Measurements from ENCODE around the gene FTL.

FTL gene

DNA sequence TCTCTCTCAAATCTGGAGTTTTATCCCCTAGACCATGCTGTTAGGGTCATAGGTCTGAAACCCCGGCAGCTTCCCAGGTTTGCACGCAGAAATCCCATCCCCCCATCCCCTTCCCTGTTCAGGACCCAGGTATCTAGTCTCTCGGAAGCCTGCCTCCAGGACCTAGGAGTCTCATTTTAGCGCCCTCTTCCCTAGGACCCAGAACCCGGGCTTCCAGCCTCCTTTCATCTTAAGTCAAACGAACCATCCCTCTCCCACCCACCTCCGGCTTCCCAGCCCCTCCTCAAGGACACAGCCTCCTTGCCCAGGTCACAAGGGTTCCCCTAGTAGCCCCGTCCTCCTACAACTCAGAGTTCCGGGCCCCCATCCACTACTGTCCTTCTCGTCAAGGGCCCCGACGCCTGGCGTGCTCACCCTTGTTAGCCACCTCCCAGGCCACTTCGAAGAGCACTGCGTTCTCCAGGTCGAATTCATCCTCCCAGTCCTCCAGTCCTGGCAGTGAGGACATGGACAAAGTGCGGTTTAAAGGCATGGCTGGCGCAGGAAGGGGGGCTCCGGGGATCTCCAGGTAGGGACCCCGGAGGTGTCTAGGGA, 27.6 kb downstream of the FTL start:
- no peak for DNase-seq (ENCODE audit: low read depth in 1 of 2, low spot score in 1 of 2)
- in situ Hi-C loops (cut with HindIII; ENCODE audit: low pct_unique_long_range_greater_than_20kb, low sequenced_read_pairs): no loop called here
- no peak for TF ChIP-seq JUND (IDR thresholded peaks at IDR 0.05; ENCODE audit: low read depth)

GRCh38 chr19:48993175-48994034, 28.3 kb downstream of the FTL start, which contains the start of the genes GYS1 and RUVBL2:
TSS of gene GYS1 (minus strand) at chr19:48993309. CDS start at chr19:48993112, 197 bp downstream.
TSS of gene RUVBL2 (plus strand) at chr19:48993887. CDS start at chr19:48993912, 25 bp downstream.
- TF ChIP-seq JUND (IDR thresholded peaks at IDR 0.05; ENCODE audit: low read depth): no peak
- peak; percentile 92 to 99 for DNase-seq (ENCODE audit: low read depth in 1 of 2, low spot score in 1 of 2)
- in situ Hi-C loops (cut with HindIII; ENCODE audit: low pct_unique_long_range_greater_than_20kb, low sequenced_read_pairs): no loop called here

GRCh38 chr19:48994035-48994386, 28.9 kb downstream of the FTL start:
- no peak for DNase-seq (ENCODE audit: low read depth in 1 of 2, low spot score in 1 of 2)
- in situ Hi-C loops (cut with HindIII; ENCODE audit: low pct_unique_long_range_greater_than_20kb, low sequenced_read_pairs): no loop called here

DNA sequence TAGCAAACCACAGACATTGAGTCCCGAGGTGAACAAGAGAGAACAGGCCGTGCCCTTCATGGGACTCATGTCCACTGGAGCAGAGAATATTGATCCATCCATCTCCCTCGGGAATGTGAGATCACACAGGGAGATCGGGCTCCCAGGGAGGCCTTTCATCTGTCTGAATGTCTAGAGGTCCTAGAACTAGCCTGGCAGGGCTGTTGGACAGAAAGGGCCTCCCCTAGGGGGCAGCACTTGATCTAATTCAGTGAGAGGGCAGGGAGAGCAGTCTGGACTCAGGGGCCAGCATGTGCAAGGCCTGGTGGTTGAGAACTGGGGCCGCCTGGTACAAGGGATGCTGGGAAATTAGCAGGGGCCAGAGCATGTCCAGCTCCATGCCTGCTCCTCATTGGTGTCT, 32.9 kb downstream of the FTL start:
- DNase-seq (ENCODE audit: low read depth in 1 of 2, low spot score in 1 of 2): peak in 1 of 2 experiments; percentile 71
- in situ Hi-C loops (cut with HindIII; ENCODE audit: low pct_unique_long_range_greater_than_20kb, low sequenced_read_pairs): no loop called here
- TF ChIP-seq JUND (IDR thresholded peaks at IDR 0.05; ENCODE audit: low read depth): no peak

More at GRCh38 chr19:48994035-48994386, 28.9 kb downstream of the FTL start:
- TF ChIP-seq JUND (IDR thresholded peaks at IDR 0.05; ENCODE audit: low read depth): no peak

DNA sequence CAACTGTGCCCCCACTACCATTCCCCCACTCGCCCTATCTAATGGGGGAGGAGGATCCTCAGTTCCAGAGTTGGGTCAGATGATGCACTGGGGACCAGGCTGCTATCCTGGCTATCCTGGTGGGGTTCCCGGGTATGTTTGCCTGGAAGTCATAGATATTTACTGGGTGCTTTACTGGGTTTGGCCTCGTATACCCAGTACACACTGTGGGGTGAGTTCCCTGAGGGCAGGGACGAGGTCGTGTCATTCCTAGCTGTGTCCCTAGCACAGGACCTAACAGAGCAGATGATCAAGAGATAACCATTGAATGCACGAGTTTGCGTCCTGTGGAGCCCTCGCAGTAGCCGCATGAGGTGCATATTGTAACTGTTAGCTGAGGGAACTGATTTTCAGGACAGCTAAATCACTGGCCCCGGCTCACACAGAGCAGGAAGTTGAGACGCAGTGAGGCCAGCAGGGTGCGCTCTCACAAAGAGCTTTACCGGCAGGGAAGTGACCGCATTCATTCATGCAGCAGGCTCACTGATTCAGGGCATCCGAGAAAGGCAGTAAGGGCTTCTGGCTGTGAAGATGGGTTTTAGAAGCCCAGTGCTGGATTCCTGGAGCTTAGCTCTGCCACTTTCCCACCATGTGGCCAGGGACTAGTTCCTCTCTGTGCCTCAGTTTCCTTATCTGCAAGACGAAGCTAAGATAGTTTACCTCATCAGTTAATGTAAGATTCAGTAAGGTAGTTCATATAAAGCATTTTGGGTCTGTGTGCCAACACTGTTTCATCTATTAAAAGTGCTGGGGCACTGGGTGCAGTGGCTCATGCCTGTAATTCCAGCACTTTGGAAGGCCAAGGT, 34.6 kb downstream of the FTL start:
- in situ Hi-C loops (cut with HindIII; ENCODE audit: low pct_unique_long_range_greater_than_20kb, low sequenced_read_pairs): no loop called here
- DNase-seq (ENCODE audit: low read depth in 1 of 2, low spot score in 1 of 2): peak in 1 of 2 experiments; percentile 56
- no peak for TF ChIP-seq JUND (IDR thresholded peaks at IDR 0.05; ENCODE audit: low read depth)

DNA sequence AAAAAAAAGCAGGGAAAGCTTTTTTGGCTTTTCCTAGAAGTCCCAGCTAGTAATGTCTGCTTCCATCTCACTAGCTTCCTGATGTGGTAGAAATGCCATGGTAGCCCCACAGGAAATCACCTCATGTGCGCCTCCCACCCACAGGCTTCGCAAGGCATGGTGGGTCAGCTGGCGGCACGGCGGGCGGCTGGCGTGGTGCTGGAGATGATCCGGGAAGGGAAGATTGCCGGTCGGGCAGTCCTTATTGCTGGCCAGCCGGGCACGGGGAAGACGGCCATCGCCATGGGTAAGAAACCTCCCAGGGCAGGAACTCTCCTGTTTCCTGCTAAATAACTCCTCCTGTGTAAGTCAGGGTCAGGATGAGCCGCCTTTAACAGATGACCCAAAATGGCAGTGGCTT, 39.0 kb downstream of the FTL start:
- TF ChIP-seq JUND (IDR thresholded peaks at IDR 0.05; ENCODE audit: low read depth): no peak
- in situ Hi-C loops (cut with HindIII; ENCODE audit: low pct_unique_long_range_greater_than_20kb, low sequenced_read_pairs): no loop called here
- no peak for DNase-seq (ENCODE audit: low read depth in 1 of 2, low spot score in 1 of 2)

DNA sequence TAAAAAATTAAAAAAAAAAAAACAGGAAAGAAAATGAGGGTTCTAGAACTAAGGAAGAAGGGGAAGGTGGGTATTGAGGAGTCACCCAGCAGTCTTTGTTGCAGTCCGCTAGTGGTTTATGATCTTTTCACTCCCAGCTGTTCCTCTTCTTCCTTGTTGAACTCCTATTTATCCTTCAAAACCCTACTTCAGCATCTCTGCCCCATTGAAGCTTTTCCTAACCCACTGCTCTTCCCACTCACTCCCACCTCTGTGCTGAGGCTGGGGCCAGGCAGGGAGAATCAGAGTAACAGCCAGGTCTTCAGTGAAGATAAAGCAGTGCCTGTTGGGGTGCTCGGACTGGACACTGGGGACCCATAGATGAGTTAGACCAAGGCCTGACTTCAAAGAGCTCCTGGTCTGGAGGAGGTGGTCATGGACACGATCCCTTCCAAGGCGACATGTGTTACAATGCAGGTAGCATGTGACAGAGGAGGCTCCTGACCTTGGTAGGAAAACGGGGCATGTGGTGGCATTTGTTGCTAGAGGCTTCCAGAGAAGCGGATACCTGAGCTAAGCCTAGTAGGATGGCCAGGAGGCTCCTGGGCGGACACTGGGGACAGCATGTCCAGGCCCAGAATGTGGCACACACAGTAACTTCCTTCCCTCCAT, 40.0 kb downstream of the FTL start:
- in situ Hi-C loops (cut with HindIII; ENCODE audit: low pct_unique_long_range_greater_than_20kb, low sequenced_read_pairs): no loop called here
- no peak for DNase-seq (ENCODE audit: low read depth in 1 of 2, low spot score in 1 of 2)
- TF ChIP-seq JUND (IDR thresholded peaks at IDR 0.05; ENCODE audit: low read depth): no peak

- in situ Hi-C loops (cut with HindIII; ENCODE audit: low pct_unique_long_range_greater_than_20kb, low sequenced_read_pairs): no loop called here
- DNase-seq (ENCODE audit: low read depth in 1 of 2, low spot score in 1 of 2): no peak
- no peak for TF ChIP-seq JUND (IDR thresholded peaks at IDR 0.05; ENCODE audit: low read depth)
Observed at GRCh38 chr19:49006905-49007304, 41.8 kb downstream of the FTL start.

- no peak for TF ChIP-seq JUND (IDR thresholded peaks at IDR 0.05; ENCODE audit: low read depth)
- DNase-seq (ENCODE audit: low read depth in 1 of 2, low spot score in 1 of 2): no peak
- in situ Hi-C loops (cut with HindIII; ENCODE audit: low pct_unique_long_range_greater_than_20kb, low sequenced_read_pairs): no loop called here
Observed at GRCh38 chr19:49009828-49010227, 44.7 kb downstream of the FTL start.

DNA sequence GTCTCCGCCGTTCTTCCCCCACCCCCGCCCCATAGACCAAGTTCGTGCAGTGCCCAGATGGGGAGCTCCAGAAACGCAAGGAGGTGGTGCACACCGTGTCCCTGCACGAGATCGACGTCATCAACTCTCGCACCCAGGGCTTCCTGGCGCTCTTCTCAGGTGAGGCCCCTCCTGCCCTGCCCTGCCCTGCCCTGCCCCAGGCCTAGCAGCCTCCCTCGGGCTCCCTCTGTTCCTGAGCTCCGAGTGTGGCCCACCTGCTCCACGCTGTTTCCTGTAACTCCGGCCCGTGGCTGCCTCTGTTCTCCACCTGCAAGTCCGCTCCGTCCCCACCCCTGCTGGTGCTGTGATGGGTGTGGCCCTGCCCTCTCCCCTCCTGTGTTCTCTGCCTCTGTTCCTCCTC, 45.3 kb downstream of the FTL start:
- no peak for TF ChIP-seq JUND (IDR thresholded peaks at IDR 0.05; ENCODE audit: low read depth)
- in situ Hi-C loops (cut with HindIII; ENCODE audit: low pct_unique_long_range_greater_than_20kb, low sequenced_read_pairs): no loop called here

DNA sequence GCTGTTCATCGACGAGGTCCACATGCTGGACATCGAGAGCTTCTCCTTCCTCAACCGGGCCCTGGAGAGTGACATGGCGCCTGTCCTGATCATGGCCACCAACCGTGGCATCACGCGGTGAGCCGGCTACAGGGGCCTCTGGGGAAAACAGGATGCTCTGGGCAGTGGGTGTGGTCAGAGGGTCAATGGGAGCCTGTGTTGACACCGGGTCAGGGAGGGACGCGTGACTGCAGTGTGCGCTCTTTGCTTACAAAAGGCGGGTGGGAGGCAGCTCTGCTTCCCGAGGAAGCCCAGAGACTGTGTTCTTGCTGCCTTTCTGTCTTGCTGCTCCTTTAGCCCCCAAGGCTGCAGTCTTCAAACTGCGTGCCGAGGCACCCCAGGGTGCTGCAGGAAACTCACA, 46.1 kb downstream of the FTL start:
- in situ Hi-C loops (cut with HindIII; ENCODE audit: low pct_unique_long_range_greater_than_20kb, low sequenced_read_pairs): no loop called here

More for the DNA sequence above, 45.3 kb downstream of the FTL start:
- no peak for DNase-seq (ENCODE audit: low read depth in 1 of 2, low spot score in 1 of 2)

More for the DNA sequence above, 46.1 kb downstream of the FTL start:
- TF ChIP-seq JUND (IDR thresholded peaks at IDR 0.05; ENCODE audit: low read depth): no peak
- no peak for DNase-seq (ENCODE audit: low read depth in 1 of 2, low spot score in 1 of 2)
